ENCODE results near the gene TICRR.

DNA sequence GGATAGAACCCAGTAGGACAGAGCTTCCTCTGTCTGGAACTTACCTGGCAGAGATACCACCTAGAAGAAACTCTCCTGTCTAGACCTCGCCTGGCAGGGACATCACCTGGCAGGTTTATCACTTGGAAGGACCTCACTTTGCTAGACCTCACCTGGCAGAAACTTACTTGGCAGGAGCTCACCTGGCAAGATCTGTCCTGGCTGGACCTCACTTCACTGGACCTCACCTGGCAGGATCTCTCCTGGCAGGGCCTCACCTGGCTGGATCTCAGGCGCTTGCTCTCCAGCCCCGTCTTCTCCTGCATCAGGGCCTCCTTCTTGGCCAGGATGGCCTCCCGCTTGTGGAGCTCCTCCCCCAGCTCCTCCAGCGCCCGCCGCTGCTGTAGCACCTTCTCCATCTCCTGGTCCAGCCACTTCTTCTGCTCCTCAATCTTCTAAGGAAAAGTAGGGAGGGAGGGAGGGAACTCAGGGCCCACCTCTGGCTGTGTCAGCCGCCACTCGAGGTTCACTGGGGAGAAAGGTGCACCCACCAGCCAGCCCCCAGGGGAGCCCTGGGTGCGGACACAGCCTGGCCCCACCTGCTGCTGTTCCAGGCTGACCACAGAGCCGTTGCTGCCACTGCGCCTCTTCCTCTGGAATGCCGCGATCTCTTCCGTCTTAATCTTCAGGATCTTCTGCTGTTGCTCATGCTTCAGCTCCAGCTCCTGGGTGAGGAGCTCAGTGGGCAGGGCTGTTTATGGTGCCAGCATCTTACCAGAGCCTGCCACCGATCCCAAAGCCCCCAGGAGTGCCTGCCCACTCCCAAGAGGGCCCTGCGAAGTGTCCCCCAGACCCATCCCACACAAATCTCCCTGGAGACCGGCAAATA, 57.5 kb downstream of the TICRR start:
- TF ChIP-seq CTCF (IDR thresholded peaks at IDR 0.05; ENCODE audit: borderline replicate concordance, extremely low read depth, low read length, poor library complexity, severe bottlenecking): no peak
- no peak for TF ChIP-seq EZH2 (IDR thresholded peaks at IDR 0.05; ENCODE audit: borderline replicate concordance, low read depth, low read length, severe bottlenecking)
